SU-DHL-6 (cell line): ENCODE data around the gene RGPD3.

Source experiments
- H2AFZ ChIP-seq: fragments of 200-600 bp; sonication (generic); 2 replicates; pipeline ENCODE4 v1.6.1; 2014; ENCODE audit warnings: low read depth, mild to moderate bottlenecking, moderate library complexity, mixed read lengths, antibody characterized with exemption, low read length; ENCODE audit not compliant: severe bottlenecking
- H3F3A ChIP-seq: fragments of 200-600 bp; shearing (Covaris generic); 2 replicates; pipeline ENCODE4 v1.6.0; 2016; ENCODE audit warnings: antibody characterized with exemption, mild to moderate bottlenecking; ENCODE audit not compliant: insufficient read depth
- H3K27ac ChIP-seq: fragments of 200-600 bp; sonication (generic); 2 replicates; pipeline ENCODE4 v1.5.1; 2016; ENCODE audit warnings: low read depth, mild to moderate bottlenecking, low read length, moderate library complexity, mixed read lengths
- H3K27me3 ChIP-seq: fragments of 200-600 bp; sonication (generic), shearing (Covaris generic); 2 replicates; pipeline ENCODE4 v1.6.0; 2014; ENCODE audit warnings: mild to moderate bottlenecking, low read length
- H3K36me3 ChIP-seq: fragments of 200-600 bp; sonication (generic); 2 replicates; pipeline ENCODE4 v1.6.1; 2014; ENCODE audit warnings: mild to moderate bottlenecking, low read length, mixed read lengths
- H3K4me2 ChIP-seq: fragments of 300-600, 200-600 bp; shearing (Covaris generic), sonication (generic); 2 replicates; pipeline ENCODE4 v1.6.0; 2014; ENCODE audit warnings: low read length, low read depth, mild to moderate bottlenecking; ENCODE audit not compliant: poor library complexity, severe bottlenecking
- H3K4me3 ChIP-seq: fragments of 200-600 bp; sonication (generic); 2 replicates; pipeline ENCODE4 v1.5.1; 2014; ENCODE audit warnings: antibody characterized with exemption, low read length, mild to moderate bottlenecking, mixed read lengths; ENCODE audit not compliant: insufficient read depth, poor library complexity, severe bottlenecking
- H3K79me2 ChIP-seq: fragments of 200-600 bp; sonication (generic); 2 replicates; pipeline ENCODE4 v1.6.1; 2014; ENCODE audit warnings: mild to moderate bottlenecking, low read length, moderate library complexity; ENCODE audit not compliant: insufficient read depth
- H3K9ac ChIP-seq: fragments of 200-600 bp; sonication (generic); 2 replicates; pipeline ENCODE4 v1.7.0; 2014; ENCODE audit warnings: mild to moderate bottlenecking, low read length
- H3K9me2 ChIP-seq: fragments of 200-600 bp; sonication (generic); replicated peaks from 2 replicates; pipeline ENCODE4 v1.6.1; 2014; ENCODE audit warnings: low read length; ENCODE audit not compliant: insufficient read depth
- H3K9me3 ChIP-seq: fragments of 200-600 bp; sonication (generic); 2 replicates; pipeline ENCODE4 v1.6.1; 2014; ENCODE audit warnings: low read length, mixed read lengths; ENCODE audit not compliant: insufficient read depth
- H4K20me1 ChIP-seq: fragments of 200-600 bp; sonication (generic); 2 replicates; pipeline ENCODE4 v1.6.1; 2014; ENCODE audit warnings: low read depth, mild to moderate bottlenecking, antibody characterized with exemption, low read length, moderate library complexity, mixed read lengths
- CTCF ChIP-seq: fragments of 200-600 bp; sonication (generic); IDR thresholded peaks from one replicate; pipeline ENCODE4 v1.5.1; 2017; ENCODE audit warnings: antibody characterized with exemption, mild to moderate bottlenecking, low read length, moderate library complexity; ENCODE audit not compliant: insufficient read depth, poor library complexity, severe bottlenecking
- EZH2phosphoT487 ChIP-seq: fragments of 200-600 bp; sonication (generic), shearing (Covaris generic); conservative IDR thresholded peaks from 2 replicates; pipeline ENCODE4 v1.6.1; 2018; ENCODE audit warnings: mild to moderate bottlenecking, antibody characterized with exemption, low read length, moderate library complexity, mixed read lengths

RGPD3 gene

GRCh38 chr2:106356291-106356690 lies 111.9 kb downstream of the RGPD3 start:
- H3K27me3 ChIP-seq, result no peaks in the 10 kb centered on the region
- no peaks in the 10 kb centered on the region for H3K79me2 ChIP-seq
- no peak overlapping the region for H3K27ac ChIP-seq
- no peak overlapping the region for H3K4me3 ChIP-seq
- no peak overlapping the region for H3K9ac ChIP-seq
- H4K20me1 ChIP-seq, result no peaks in the 10 kb centered on the region
- no peak for TF ChIP-seq CTCF
- TF ChIP-seq EZH2phosphoT487, result no peak
- no peaks in the 10 kb centered on the region for H3F3A ChIP-seq
- no peaks in the 10 kb centered on the region for H3K36me3 ChIP-seq
- no peaks in the 10 kb centered on the region for H3K9me2 ChIP-seq
- H3K4me2 ChIP-seq, result no peak overlapping the region
- H3K9me3 ChIP-seq, result no peaks in the 10 kb centered on the region
- H2AFZ ChIP-seq, result no peak overlapping the region

- Histone ChIP-seq H3K27me3 (no peaks in the 10 kb centered on the region), H3F3A (no peaks in the 10 kb centered on the region), H3K36me3 (no peaks in the 10 kb centered on the region), H3K4me3 (no peak overlapping the region), H3K9me2 (no peaks in the 10 kb centered on the region), H3K79me2 (no peaks in the 10 kb centered on the region), H3K9ac (no peak overlapping the region), H2AFZ (no peak overlapping the region), H3K27ac (no peak overlapping the region), H3K9me3 (no peaks in the 10 kb centered on the region), H3K4me2 (no peak overlapping the region), H4K20me1 (no peaks in the 10 kb centered on the region)
- no peak for TF ChIP-seq CTCF
- TF ChIP-seq EZH2phosphoT487, result no peak
These were observed 114.5 kb downstream of the RGPD3 start for GRCh38 chr2:106353676-106354075.

GRCh38 chr2:106350980-106351379 lies 117.2 kb downstream of the RGPD3 start:
- TF ChIP-seq EZH2phosphoT487 (no peak), CTCF (no peak)
- H4K20me1 ChIP-seq, result no peaks in the 10 kb centered on the region
- no peaks in the 10 kb centered on the region for H3K9me3 ChIP-seq
- no peak overlapping the region for H3K27ac ChIP-seq
- no peaks in the 10 kb centered on the region for H3K36me3 ChIP-seq
- no peaks in the 10 kb centered on the region for H3K79me2 ChIP-seq
- H3K9me2 ChIP-seq, result no peaks in the 10 kb centered on the region
- no peak overlapping the region for H2AFZ ChIP-seq
- no peak overlapping the region for H3K4me2 ChIP-seq
- H3K27me3 ChIP-seq, result no peaks in the 10 kb centered on the region
- no peaks in the 10 kb centered on the region for H3F3A ChIP-seq
- no peak overlapping the region for H3K4me3 ChIP-seq
- H3K9ac ChIP-seq, result no peak overlapping the region
